ENCODE measurements around the gene LRRK2. TPM values are rescaled to one million over a fixed set of nuclear protein-coding genes. Genes with fewer than 3 reads are reported as not detected.

The LRRK2 gene
- total RNA-seq, 1 experiment from 2014 or later, result not detected

DNA sequence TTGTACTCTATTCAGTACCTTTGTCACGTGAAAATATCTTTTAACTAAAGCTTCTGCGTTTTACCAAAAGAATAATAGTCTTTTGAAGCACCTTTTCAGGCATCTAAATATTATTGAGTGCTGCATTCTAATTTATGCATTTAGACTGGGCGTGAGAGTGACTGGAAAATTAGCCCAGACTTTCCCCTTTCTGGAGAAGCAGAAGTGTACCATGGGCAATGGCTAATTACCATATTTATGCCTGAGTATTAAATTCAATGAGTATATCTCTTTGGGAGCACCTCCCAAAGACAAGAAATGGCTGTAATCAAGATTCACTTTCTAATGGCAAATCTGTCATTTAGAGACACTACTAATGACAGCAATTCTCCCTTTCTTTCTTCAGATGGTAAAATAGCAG is 174.9 kb downstream of the LRRK2 start:
- no peak for DNase-seq (ENCODE audit: low spot score)

DNA sequence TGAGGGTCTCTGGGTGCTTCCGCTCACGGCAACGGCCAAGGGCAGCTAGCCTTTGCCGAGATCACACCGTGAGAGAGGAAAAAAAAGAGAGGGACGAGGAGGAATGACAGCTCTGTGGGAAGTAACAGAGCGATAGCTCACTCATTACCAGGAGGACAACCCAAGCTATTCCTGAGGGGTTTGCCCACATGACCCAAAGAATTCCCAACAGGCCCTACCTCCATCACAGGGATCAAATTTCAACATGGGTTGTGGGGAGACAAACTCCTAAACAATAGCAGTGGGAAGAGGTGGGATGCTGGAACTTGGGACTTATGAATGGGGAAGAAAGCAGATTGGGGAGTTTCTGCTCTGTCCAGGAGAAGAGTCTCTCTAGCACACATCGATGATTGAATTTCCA is 180.6 kb downstream of the LRRK2 start:
- no peak for DNase-seq (ENCODE audit: low spot score)

Other genes with a start within 250 kb of the LRRK2 start
- gene SLC2A13, start 118.9 kb upstream of the LRRK2 start, total RNA-seq (2014; rRNA removed; shearing (Covaris generic)), result 3.2 and 3.5 TPM in 2 replicates

Data from HT-29 (cell line).